HEK293 (cell line): ENCODE data around the gene NUP62.
A peak's percentile ranks its signal among the peaks of the same experiment; 100 is the strongest.

Experiments
- CTCF ChIA-PET: fragments of 350-600 bp; formaldehyde crosslinking; extraction: SDS; loops from one replicate; lab custom pipeline; 2021; ENCODE audit warnings: antibody characterized with exemption; lab: Yijun Ruan, JAX
- POLR2A ChIA-PET: fragments of 300-600 bp; formaldehyde crosslinking; extraction: SDS; loops from one replicate; lab custom pipeline; 2020; ENCODE audit warnings: antibody characterized with exemption, inconsistent platforms; lab: Yijun Ruan, JAX
- H3K27ac ChIP-seq: fragments of 200-500 bp; sonication (Bioruptor generic); 2 replicates; pipeline ENCODE4 v1.5.1; 2014; ENCODE audit warnings: low read depth, low read length, control low read depth, inconsistent platforms; ENCODE audit errors: extremely low read depth
- H3K36me3 ChIP-seq, 2 experiments: fragments of 200-500 bp in 1 of 2; sonication (Bioruptor generic) in 1 of 2; 1 replicate in 1 of 2; 2 replicates in 1 of 2; pipeline ENCODE4 v1.5.1; 2014 to 2017; ENCODE audit warnings: inconsistent platforms in 2 of 2, low read length in 2 of 2; ENCODE audit not compliant: control insufficient read depth in 2 of 2, insufficient read depth in 1 of 2
- H3K4me1 ChIP-seq: fragments of 200-500 bp; sonication (Bioruptor generic); 2 replicates; pipeline ENCODE4 v1.5.1; 2014; ENCODE audit warnings: mild to moderate bottlenecking, low read length, inconsistent platforms; ENCODE audit not compliant: control insufficient read depth, insufficient read depth
- H3K4me3 ChIP-seq: 2 replicates; pipeline ENCODE4 v1.5.1; 2011; ENCODE audit warnings: low read depth, mild to moderate bottlenecking, control low read depth, low read length, moderate library complexity
- H3K9me3 ChIP-seq: fragments of 200-500 bp; sonication (Bioruptor generic); 2 replicates; pipeline ENCODE4 v1.5.1; 2014; ENCODE audit warnings: low read depth, low read length, inconsistent platforms; ENCODE audit not compliant: control insufficient read depth, insufficient read depth
- BCL11A ChIP-seq: fragments of 450-650 bp; formaldehyde crosslinking; IDR thresholded peaks from 2 replicates; pipeline ENCODE4 v1.5.1; 2016; ENCODE audit warnings: low read depth, missing biosample characterization, missing genetic modification characterization
- BCL11B ChIP-seq: fragments of 450-650 bp; formaldehyde crosslinking; IDR thresholded peaks from 2 replicates; pipeline ENCODE4 v1.5.1; 2016; ENCODE audit warnings: low read depth, missing biosample characterization, missing genetic modification characterization
- GLI2 ChIP-seq: fragments of 450-650 bp; formaldehyde crosslinking; IDR thresholded peaks from 2 replicates; pipeline ENCODE4; 2017; ENCODE audit warnings: missing biosample characterization, missing genetic modification characterization, low read depth, borderline replicate concordance
- HOXD13 ChIP-seq: sonication (generic); formaldehyde crosslinking; IDR thresholded peaks from 2 replicates; pipeline ENCODE4 v1.8.0; 2022; ENCODE audit warnings: missing genetic modification reagents, borderline replicate concordance
- KLF16 ChIP-seq: fragments of 450-650 bp; formaldehyde crosslinking; IDR thresholded peaks from 2 replicates; pipeline ENCODE4 v1.5.1; 2017; ENCODE audit warnings: missing biosample characterization, missing genetic modification characterization
- KLF9 ChIP-seq: fragments of 450-650 bp; formaldehyde crosslinking; IDR thresholded peaks from 2 replicates; pipeline ENCODE4 v1.5.1; 2016; ENCODE audit warnings: missing biosample characterization, missing genetic modification characterization, low read depth
- SP2 ChIP-seq: fragments of 450-650 bp; formaldehyde crosslinking; IDR thresholded peaks from 2 replicates; pipeline ENCODE4 v1.5.1; 2016; ENCODE audit warnings: missing biosample characterization, missing genetic modification characterization
- ZEB2 ChIP-seq: fragments of 450-650 bp; formaldehyde crosslinking; IDR thresholded peaks from 2 replicates; pipeline ENCODE4 v1.5.1; 2016; ENCODE audit warnings: missing biosample characterization, missing genetic modification characterization
- ZNF112 ChIP-seq: fragments of 450-650 bp; formaldehyde crosslinking; IDR thresholded peaks from 2 replicates; pipeline ENCODE4 v1.5.0; 2017; ENCODE audit warnings: missing biosample characterization, missing genetic modification characterization
- ZNF132 ChIP-seq: fragments of 450-650 bp; formaldehyde crosslinking; IDR thresholded peaks from 2 replicates; pipeline ENCODE4 v1.5.1; 2017; ENCODE audit warnings: missing biosample characterization, missing genetic modification characterization, borderline replicate concordance
- ZNF140 ChIP-seq: fragments of 450-650 bp; formaldehyde crosslinking; IDR thresholded peaks from 2 replicates; pipeline ENCODE4 v1.5.1; 2016; ENCODE audit warnings: missing biosample characterization, missing genetic modification characterization
- ZNF155 ChIP-seq: fragments of 450-650 bp; formaldehyde crosslinking; IDR thresholded peaks from 2 replicates; pipeline ENCODE4 v1.5.1; 2016; ENCODE audit warnings: missing biosample characterization, missing genetic modification characterization
- ZNF23 ChIP-seq: fragments of 450-650 bp; formaldehyde crosslinking; IDR thresholded peaks from 2 replicates; pipeline ENCODE4 v1.5.1; 2016; ENCODE audit warnings: missing biosample characterization, missing genetic modification characterization, borderline replicate concordance
- ZNF335 ChIP-seq: fragments of 450-650 bp; formaldehyde crosslinking; conservative IDR thresholded peaks from 2 replicates; pipeline ENCODE4 v1.5.1; 2016; ENCODE audit warnings: missing biosample characterization, missing genetic modification characterization
- ZNF473 ChIP-seq: fragments of 450-650 bp; formaldehyde crosslinking; IDR thresholded peaks from 2 replicates; pipeline ENCODE4 v1.5.1; 2017; ENCODE audit warnings: missing biosample characterization, missing genetic modification characterization
- ZNF518A ChIP-seq: fragments of 450-650 bp; formaldehyde crosslinking; conservative IDR thresholded peaks from 2 replicates; pipeline ENCODE4 v1.5.1; 2016; ENCODE audit warnings: low read depth, missing biosample characterization, missing genetic modification characterization
- ZNF610 ChIP-seq: fragments of 450-650 bp; formaldehyde crosslinking; IDR thresholded peaks from 2 replicates; pipeline ENCODE4 v1.5.1; 2016; ENCODE audit warnings: missing biosample characterization, missing genetic modification characterization, borderline replicate concordance
- ZNF768 ChIP-seq: fragments of 450-650 bp; formaldehyde crosslinking; IDR thresholded peaks from 2 replicates; pipeline ENCODE4 v1.5.1; 2018; ENCODE audit warnings: missing biosample characterization, mild to moderate bottlenecking, missing genetic modification characterization
- ZSCAN5A ChIP-seq: fragments of 450-650 bp; formaldehyde crosslinking; IDR thresholded peaks from 2 replicates; pipeline ENCODE4 v1.5.1; 2016; ENCODE audit warnings: missing biosample characterization, missing genetic modification characterization

Gene NUP62

GRCh38 chr19:49870309-49870901, 58.9 kb downstream of the NUP62 start (continued):
- no peak for TF ChIP-seq ZNF610 (tag by site-specific recombination)
- TF ChIP-seq HOXD13 (CRISPR knock-in tag): no peak
- no peak for TF ChIP-seq ZSCAN5A (tag by site-specific recombination)
- no peak for TF ChIP-seq BCL11A (tag by site-specific recombination)
- TF ChIP-seq ZNF518A (tag by site-specific recombination): no peak
- no peak for TF ChIP-seq ZNF155
- TF ChIP-seq GLI2 (tag by site-specific recombination): no peak
- TF ChIP-seq ZNF768 (tag by site-specific recombination): no peak
- TF ChIP-seq SP2: no peak

- peak overlapping the region; percentile 92 for H3K27ac ChIP-seq
- H3K36me3 ChIP-seq: peaks cover 0 to 29% of the 10 kb centered on the region in 2 experiments; a peak in 2 of 3 replicates
- H3K4me1 ChIP-seq: peaks cover 25% of the 10 kb centered on the region
- POLR2A ChIA-PET: interaction anchor here (0.5 to 3.5 kb wide), 29 partner anchors 7 to 766 kb away, joined by 3 to 34 read pairs (median 5); partner anchors contain the start of genes AKT1S1, ALDH16A1, AP2A1 and ATF5
- CTCF ChIA-PET: interaction anchor here (0.6 to 1.7 kb wide), 5 partner anchors 17 to 197 kb away, joined by 3 to 10 read pairs (median 4); partner anchors contain the start of gene PTOV1
- H3K9me3 ChIP-seq: no peaks in the 10 kb centered on the region
- peak overlapping the region; percentile 40 for H3K4me3 ChIP-seq
- TF ChIP-seq ZNF132 (no peak), ZNF335 (tag by site-specific recombination) (peak; percentile 67), BCL11B (tag by site-specific recombination) (no peak; the same call in 1 of the 2 replicates), ZNF112 (no peak), ZNF140 (tag by site-specific recombination) (no peak), ZNF518A (tag by site-specific recombination) (no peak), KLF9 (peak; percentile 65; the same call in 1 of the 2 replicates), ZNF23 (no peak), SP2 (peak; percentile 97), KLF16 (0 out of 2 replicates have a peak, but pooled peaks have one; percentile 14), ZEB2 (no peak), ZNF473 (tag by site-specific recombination) (no peak)
Observed at GRCh38 chr19:49869484-49870308, 59.6 kb downstream of the NUP62 start.
